H1 (cell line): ENCODE measurements around the gene UBQLNL. TPM values are rescaled to one million over a fixed set of nuclear protein-coding genes. Genes with fewer than 3 reads are reported as not detected.

ENCODE experiments used
- CTCF ChIA-PET: fragments of 300-600 bp; sonication (Branson Sonifier 250); formaldehyde crosslinking; loops from one replicate; lab custom pipeline; 2021; ENCODE audit not compliant: partially characterized antibody; lab: Charles Lee
- POLR2A ChIA-PET: fragments of 300-600 bp; sonication (Branson Sonifier 250); formaldehyde crosslinking; loops from one replicate; lab custom pipeline; 2021; ENCODE audit warnings: inconsistent platforms; ENCODE audit not compliant: partially characterized antibody; lab: Charles Lee
- DNase-seq, 2 experiments: peaks; one replicate each; pipeline versions ENCODE4 v3.0.0 to v3.0.0-alpha.2; 2010 to 2022; ENCODE audit warnings: low spot score in 2 of 2, low read depth in 1 of 2, mixed read lengths in 1 of 2
- FAIRE-seq: peaks from 2 replicates; lab custom pipeline; 2011; peaks lifted over from hg19 to GRCh38; lab: Jason Lieb, UNC
- H2AFZ ChIP-seq: 2 replicates; pipeline ENCODE4 v1.8.1; 2012; ENCODE audit warnings: low read length, inconsistent platforms
- H2AK5ac ChIP-seq: 2 replicates; pipeline ENCODE4 v1.6.1; 2013; ENCODE audit warnings: low read depth, low read length
- H2BK120ac ChIP-seq: replicated peaks from 2 replicates; pipeline ENCODE3; 2013; ENCODE audit warnings: low read depth, low read length, inconsistent platforms
- H2BK12ac ChIP-seq: 2 replicates; pipeline ENCODE4 v1.6.1; 2013; ENCODE audit warnings: low read depth, low read length
- H2BK15ac ChIP-seq: 2 replicates; pipeline ENCODE4 v1.6.1; 2013; ENCODE audit warnings: low read length
- H2BK20ac ChIP-seq: 2 replicates; pipeline ENCODE4 v1.6.1; 2013; ENCODE audit warnings: low read length
- H2BK5ac ChIP-seq: 2 replicates; pipeline ENCODE4 v1.6.1; 2013; ENCODE audit warnings: low read depth, low read length
- H3K14ac ChIP-seq: 2 replicates; pipeline ENCODE4 v1.6.1; 2013; ENCODE audit warnings: inconsistent platforms; ENCODE audit not compliant: insufficient read length
- H3K18ac ChIP-seq: 2 replicates; pipeline ENCODE4 v1.6.1; 2013; ENCODE audit warnings: low read length; ENCODE audit errors: extremely low read depth
- H3K23ac ChIP-seq: 2 replicates; pipeline ENCODE4 v1.6.1; 2013; ENCODE audit warnings: inconsistent platforms; ENCODE audit not compliant: insufficient read length
- H3K23me2 ChIP-seq: 2 replicates; pipeline ENCODE4 v1.6.1; 2013; ENCODE audit warnings: low read depth, low read length
- H3K27ac ChIP-seq: 2 replicates; pipeline ENCODE4 v1.6.1; 2011; ENCODE audit warnings: low read depth, low read length, inconsistent platforms
- H3K27me3 ChIP-seq, 4 experiments: replicated peaks in 1 of 4; 1 replicate in 1 of 4; 2 replicates in 3 of 4; pipeline versions ENCODE4 v1.6.1 to v1.8.1; 2011 to 2013; ENCODE audit warnings: low read length in 3 of 4, mild to moderate bottlenecking in 3 of 4, inconsistent platforms in 2 of 4, mixed read lengths in 2 of 4, moderate library complexity in 1 of 4; ENCODE audit not compliant: control insufficient read depth in 3 of 4, insufficient read depth in 3 of 4; ENCODE audit errors: extremely low read depth in 1 of 4
- H3K36me3 ChIP-seq, 4 experiments: 2 replicates each; pipeline versions ENCODE4 v1.6.1 to v1.8.1; 2011 to 2013; ENCODE audit warnings: mild to moderate bottlenecking in 4 of 4, low read length in 3 of 4, moderate library complexity in 2 of 4, control low read depth in 1 of 4, inconsistent platforms in 1 of 4; ENCODE audit not compliant: insufficient read depth in 4 of 4, control insufficient read depth in 2 of 4
- H3K4ac ChIP-seq: replicated peaks from 2 replicates; pipeline ENCODE3; 2013; ENCODE audit warnings: low read length, low read depth, mixed read lengths, inconsistent platforms; ENCODE audit not compliant: insufficient read length
- H3K4me1 ChIP-seq, 4 experiments: replicated peaks in 1 of 4; 1 replicate in 1 of 4; 2 replicates in 3 of 4; pipeline versions ENCODE4 v1.6.1 to v1.8.1; 2011 to 2013; ENCODE audit warnings: low read length in 3 of 4, inconsistent platforms in 2 of 4, mixed read lengths in 1 of 4; ENCODE audit not compliant: insufficient read depth in 4 of 4, control insufficient read depth in 3 of 4
- H3K4me2 ChIP-seq, 2 experiments: 2 replicates each; pipeline versions ENCODE4 v1.6.1 to v1.8.1; 2011 to 2013; ENCODE audit warnings: low read depth in 2 of 2, low read length in 2 of 2, control low read depth in 1 of 2, inconsistent platforms in 1 of 2, mild to moderate bottlenecking in 1 of 2; ENCODE audit not compliant: insufficient read depth in 1 of 2
- H3K4me3 ChIP-seq, 4 experiments: fragments of 200-600, 300-600 bp in 1 of 4; sonication (generic), shearing (Covaris generic), sonication (Bioruptor Twin) in 1 of 4; 2 replicates each; pipeline versions ENCODE4 v1.5.1 to v1.8.1; 2011 to 2016; ENCODE audit warnings: low read length in 4 of 4, low read depth in 3 of 4, control low read depth in 2 of 4, inconsistent platforms in 2 of 4, mild to moderate bottlenecking in 2 of 4, mixed read lengths in 1 of 4, moderate library complexity in 1 of 4; ENCODE audit not compliant: insufficient read depth in 2 of 4; ENCODE audit errors: extremely low read depth in 1 of 4
- H3K56ac ChIP-seq: replicated peaks from 2 replicates; pipeline ENCODE3; 2013; ENCODE audit warnings: low read depth, mild to moderate bottlenecking, mixed read lengths, low read length, inconsistent platforms; ENCODE audit not compliant: insufficient read length
- H3K79me1 ChIP-seq: 2 replicates; pipeline ENCODE4 v1.6.1; 2013; ENCODE audit warnings: low read depth, low read length, control low read depth
- H3K79me2 ChIP-seq, 2 experiments: 2 replicates each; pipeline versions ENCODE4 v1.6.1 to v1.8.1; 2012 to 2013; ENCODE audit warnings: low read length in 2 of 2, mild to moderate bottlenecking in 2 of 2, inconsistent platforms in 1 of 2; ENCODE audit not compliant: insufficient read depth in 2 of 2, control insufficient read depth in 1 of 2
- H3K9ac ChIP-seq, 4 experiments: replicated peaks in 1 of 4; 1 replicate in 1 of 4; 2 replicates in 3 of 4; pipeline versions ENCODE4 v1.6.1 to v1.8.1; 2011 to 2013; ENCODE audit warnings: low read depth in 3 of 4, low read length in 3 of 4, control low read depth in 2 of 4, mild to moderate bottlenecking in 2 of 4, moderate library complexity in 2 of 4, inconsistent platforms in 1 of 4; ENCODE audit errors: extremely low read depth in 1 of 4
- H3K9me3 ChIP-seq, 2 experiments: 2 replicates each; pipeline versions ENCODE4 v1.6.1 to v1.8.1; 2012 to 2013; ENCODE audit warnings: mild to moderate bottlenecking in 2 of 2, moderate library complexity in 2 of 2, control low read depth in 1 of 2, inconsistent platforms in 1 of 2, low read depth in 1 of 2, low read length in 1 of 2, mixed read lengths in 1 of 2; ENCODE audit not compliant: insufficient read depth in 2 of 2
- H4K20me1 ChIP-seq, 2 experiments: replicated peaks in 1 of 2; 2 replicates each; pipeline versions ENCODE3 to v1.8.1; 2011 to 2013; ENCODE audit warnings: inconsistent platforms in 2 of 2, low read length in 2 of 2, mild to moderate bottlenecking in 1 of 2; ENCODE audit not compliant: insufficient read depth in 2 of 2, control insufficient read depth in 1 of 2
- H4K5ac ChIP-seq: 2 replicates; pipeline ENCODE4 v1.6.1; 2013; ENCODE audit warnings: low read length, low read depth, mixed read lengths, inconsistent platforms; ENCODE audit not compliant: insufficient read length
- H4K8ac ChIP-seq: 2 replicates; pipeline ENCODE4 v1.8.0; 2013; ENCODE audit warnings: mild to moderate bottlenecking, moderate library complexity, low read length, inconsistent platforms; ENCODE audit not compliant: insufficient read depth; ENCODE audit errors: extremely low read depth
- H4K91ac ChIP-seq: replicated peaks from 2 replicates; pipeline ENCODE3; 2013; ENCODE audit warnings: low read length, mixed read lengths, inconsistent platforms; ENCODE audit not compliant: insufficient read length
- BCL11A ChIP-seq, 2 experiments: IDR thresholded peaks; one replicate each; pipeline ENCODE4 v1.6.1; 2011; ENCODE audit warnings: low read depth in 2 of 2, low read length in 2 of 2, mild to moderate bottlenecking in 2 of 2
- EP300 ChIP-seq, 2 experiments: IDR thresholded peaks; 1 replicate in 1 of 2; 2 replicates in 1 of 2; pipeline ENCODE4 v1.6.1; 2011 to 2012; ENCODE audit warnings: low read depth in 2 of 2, low read length in 2 of 2, mild to moderate bottlenecking in 2 of 2, borderline replicate concordance in 1 of 2, inconsistent platforms in 1 of 2, moderate library complexity in 1 of 2
- MAFK ChIP-seq: IDR thresholded peaks from 2 replicates; pipeline ENCODE4 v1.6.1; 2012; ENCODE audit warnings: low read depth, mild to moderate bottlenecking, improper control_type of control experiment, low read length
- WGBS, 2 experiments: shearing (Covaris generic) in 1 of 2; methylation state at CpG; one replicate each; pipeline versions ENCODE4 v1.1.6 to v1.1.7; 2013 to 2015; ENCODE audit warnings: low lambda C conversion rate in 2 of 2, mixed read lengths in 2 of 2, inconsistent platforms in 1 of 2, low coverage in 1 of 2, missing lambda C conversion rate in 1 of 2; ENCODE audit not compliant: insufficient replicate concordance in 2 of 2, insufficient coverage in 1 of 2, insufficient read length in 1 of 2; ENCODE audit errors: extremely low coverage in 1 of 2, missing lambda C conversion rate in 1 of 2; 5-methylcytosine and 5-hydroxymethylcytosine counted together
- polyA plus RNA-seq, 7 experiments: library from polyadenylated mRNA; depleted of rRNA in 3 of 7; stranded (reverse) in 5 of 7; unstranded in 2 of 7; fragments of >200 nt in 5 of 7; fragments of 200-250 nt in 2 of 7; gene quantifications; 1 replicate in 5 of 7; 2 replicates in 1 of 7; 4 replicates in 1 of 7; pipeline versions ENCODE4 v1.2.1 to v1.2.3, GENCODE V29; 2011 to 2013; ENCODE audit warnings: missing spikeins in 2 of 7, mixed read lengths in 2 of 7
- total RNA-seq: library from RNA; stranded (reverse); fragmentation: NEBNext Ultra II Directional; extraction: Animal tissue kit (Norgen Biotek cat#: 25700); gene quantifications from 2 replicates; pipeline ENCODE4 v1.2.1, GENCODE V29; 2021

Gene UBQLNL
- total and polyA plus RNA-seq, 2 of the 8 experiments (the other 6 are each of a cell fraction or from before 2014, with no cell fraction given) = 0.35 TPM; not detected in 1

GRCh38 chr11:5505363-5506048 lies 11.0 kb downstream of the UBQLNL start:
- H3K14ac ChIP-seq = no peak overlapping the region
- no peak overlapping the region for H2AFZ ChIP-seq
- H3K36me3 ChIP-seq = no peaks in the 10 kb centered on the region
- H2BK20ac ChIP-seq = no peak overlapping the region
- DNase-seq = no peak
- ChIA-PET CTCF (interaction anchor here (0.6 to 4.6 kb wide), 4 partner anchors 19 to 383 kb away, joined by 3 to 19 read pairs (median 4); no protein-coding TSS in a partner anchor), POLR2A (no interaction called here)
- H3K4me1 ChIP-seq = no peaks in the 10 kb centered on the region
- no peak overlapping the region for H3K18ac ChIP-seq
- no peak overlapping the region for H2BK5ac ChIP-seq
- H2AK5ac ChIP-seq = no peak overlapping the region
- H3K27ac ChIP-seq = no peak overlapping the region
- H4K8ac ChIP-seq = no peak overlapping the region
- no peak overlapping the region for H2BK120ac ChIP-seq
- H4K5ac ChIP-seq = no peak overlapping the region
- no peaks in the 10 kb centered on the region for H3K79me1 ChIP-seq
- 88% methylated on average over 9 of the region's 9 CpGs; no CpG with 5 or more reads in 1 of the 2 experiments for WGBS, 2 experiments
- H3K56ac ChIP-seq = no peak overlapping the region
- no peak overlapping the region for H3K9ac ChIP-seq
- no peaks in the 10 kb centered on the region for H3K79me2 ChIP-seq
- no peak overlapping the region for H4K91ac ChIP-seq
- no peak overlapping the region for H3K4me2 ChIP-seq
- H3K9me3 ChIP-seq = no peaks in the 10 kb centered on the region
- no peaks in the 10 kb centered on the region for H3K27me3 ChIP-seq
- no peak overlapping the region for H3K4ac ChIP-seq
- H3K23ac ChIP-seq = no peak overlapping the region
- H2BK12ac ChIP-seq = no peak overlapping the region
- no peaks in the 10 kb centered on the region for H3K23me2 ChIP-seq
- no peaks in the 10 kb centered on the region for H4K20me1 ChIP-seq
- no peak overlapping the region for H3K4me3 ChIP-seq
- H2BK15ac ChIP-seq = no peak overlapping the region
- no peak for FAIRE-seq
- no peak for TF ChIP-seq BCL11A (IDR thresholded peaks at IDR 0.05; ENCODE audit: low read depth in 2 of 2, low read length in 2 of 2)
- TF ChIP-seq EP300 (IDR thresholded peaks at IDR 0.05; ENCODE audit: borderline replicate concordance in 1 of 2, low read depth in 2 of 2, low read length in 2 of 2) = no peak
- no peak for TF ChIP-seq MAFK
